ENCODE measurements around the gene MCCC2.

MCCC2 gene

DNA sequence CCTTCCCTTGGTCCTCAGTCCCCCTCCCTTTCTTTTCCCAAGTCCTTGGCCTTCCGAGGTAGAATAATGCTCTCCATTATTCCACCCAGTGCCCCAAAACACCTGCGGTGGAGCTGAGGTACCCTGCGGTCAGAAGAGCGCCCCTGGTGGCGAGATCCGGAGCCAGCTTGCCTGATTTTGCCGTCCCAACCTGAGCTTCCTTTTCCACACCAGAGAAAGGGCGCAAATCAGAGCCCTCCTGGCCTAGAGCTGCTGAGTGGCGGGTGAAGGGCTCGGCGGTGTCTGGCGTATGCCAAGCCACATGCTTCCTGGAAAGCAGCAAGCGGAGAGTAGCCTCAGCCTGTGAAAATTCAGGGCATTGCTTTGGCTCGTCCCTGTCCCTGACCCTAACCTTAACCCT lies 110.8 kb downstream of the MCCC2 start:
- H3K4me3 ChIP-seq (ENCODE audit: low read depth, low read length): no peak overlapping the region

DNA sequence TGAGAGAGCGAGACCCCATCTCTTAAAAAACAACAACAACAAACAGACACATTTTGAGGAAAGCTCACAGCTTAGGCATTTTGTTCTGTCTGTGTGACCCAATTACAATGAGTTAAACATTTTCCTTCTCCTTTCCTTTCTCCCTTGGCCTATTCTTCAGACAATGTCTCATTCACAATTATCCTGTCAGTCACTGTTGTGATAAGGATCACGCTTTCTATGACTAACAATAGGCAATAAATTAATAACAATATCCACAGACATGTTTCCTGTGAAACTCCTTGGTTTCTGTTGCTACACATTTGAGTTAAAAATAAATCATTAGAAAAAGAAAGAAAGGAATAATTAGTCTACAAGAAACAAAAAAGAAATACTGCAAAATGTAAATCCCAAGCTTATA lies 112.1 kb downstream of the MCCC2 start:
- no peak overlapping the region for H3K9ac ChIP-seq (ENCODE audit: low read depth, low read length)
- H3K4me1 ChIP-seq (ENCODE audit: control insufficient read depth, insufficient read depth, low read length): peaks cover 7% of the 10 kb centered on the region
- H3K27me3 ChIP-seq (ENCODE audit: control insufficient read depth, insufficient read depth, low read length): no peaks in the 10 kb centered on the region; the same call in 1 of the 2 replicates
- H3K9me3 ChIP-seq (ENCODE audit: control insufficient read depth, insufficient read depth, low read length): no peaks in the 10 kb centered on the region
- H3K27ac ChIP-seq (ENCODE audit: low read depth, low read length): no peak overlapping the region
- H3K4me3 ChIP-seq (ENCODE audit: low read depth, low read length): no peak overlapping the region
- no peaks in the 10 kb centered on the region for H3K36me3 ChIP-seq (ENCODE audit: control insufficient read depth, insufficient read depth, low read length)

More for the DNA sequence above, 110.8 kb downstream of the MCCC2 start:
- no peaks in the 10 kb centered on the region for H3K36me3 ChIP-seq (ENCODE audit: control insufficient read depth, insufficient read depth, low read length)
- H3K9ac ChIP-seq (ENCODE audit: low read depth, low read length): no peak overlapping the region
- no peak overlapping the region for H3K27ac ChIP-seq (ENCODE audit: low read depth, low read length)
- H3K27me3 ChIP-seq (ENCODE audit: control insufficient read depth, insufficient read depth, low read length): no peaks in the 10 kb centered on the region; the same call in 1 of the 2 replicates
- peaks cover 16% of the 10 kb centered on the region for H3K4me1 ChIP-seq (ENCODE audit: control insufficient read depth, insufficient read depth, low read length)
- no peaks in the 10 kb centered on the region for H3K9me3 ChIP-seq (ENCODE audit: control insufficient read depth, insufficient read depth, low read length)

DNA sequence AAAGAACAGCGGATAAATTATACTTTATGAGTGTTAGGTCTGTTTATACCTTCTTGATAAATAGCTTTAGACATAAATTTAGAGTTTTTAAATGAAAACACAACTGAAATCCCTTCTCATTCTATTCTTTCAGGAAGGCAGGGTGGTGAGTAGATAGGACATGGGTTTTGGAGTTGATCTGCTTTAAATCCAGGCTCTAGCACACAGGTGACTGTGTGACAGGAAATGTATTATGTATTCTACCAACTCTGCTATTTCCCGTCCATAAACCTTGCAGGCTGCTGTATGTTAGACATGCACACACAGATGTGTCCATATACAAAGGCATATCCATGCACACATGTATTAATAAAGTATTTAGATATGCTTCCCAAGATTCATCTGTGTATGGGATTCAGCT lies 112.6 kb downstream of the MCCC2 start:
- no peak overlapping the region for H3K4me3 ChIP-seq (ENCODE audit: low read depth, low read length)
- H3K9me3 ChIP-seq (ENCODE audit: control insufficient read depth, insufficient read depth, low read length): no peaks in the 10 kb centered on the region
- no peak overlapping the region for H3K9ac ChIP-seq (ENCODE audit: low read depth, low read length)
- no peaks in the 10 kb centered on the region for H3K36me3 ChIP-seq (ENCODE audit: control insufficient read depth, insufficient read depth, low read length)
- peaks cover 4% of the 10 kb centered on the region; the same call in 1 of the 2 replicates for H3K4me1 ChIP-seq (ENCODE audit: control insufficient read depth, insufficient read depth, low read length)
- no peaks in the 10 kb centered on the region; the same call in 1 of the 2 replicates for H3K27me3 ChIP-seq (ENCODE audit: control insufficient read depth, insufficient read depth, low read length)
- H3K27ac ChIP-seq (ENCODE audit: low read depth, low read length): no peak overlapping the region

DNA sequence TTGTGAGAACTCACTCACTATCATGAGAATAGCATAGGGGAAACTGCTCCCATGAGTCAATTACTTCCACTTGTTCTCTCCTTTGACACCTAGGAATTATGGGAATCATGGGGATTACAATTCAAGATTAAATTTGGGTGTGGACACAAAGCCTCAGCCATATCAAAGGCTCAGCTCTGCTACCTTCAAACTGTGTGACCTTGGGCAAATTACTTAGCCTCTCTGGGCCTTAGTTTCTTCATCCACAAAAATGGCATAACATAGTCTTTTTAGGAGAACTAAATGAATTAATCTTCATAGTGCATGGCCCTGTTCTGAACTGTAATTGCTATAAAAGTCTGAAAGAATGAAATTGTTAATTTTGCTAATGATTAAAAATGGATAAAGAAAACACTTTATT lies 113.7 kb downstream of the MCCC2 start:
- Histone ChIP-seq H3K36me3 (ENCODE audit: control insufficient read depth, insufficient read depth, low read length) (no peaks in the 10 kb centered on the region), H3K27me3 (ENCODE audit: control insufficient read depth, insufficient read depth, low read length) (no peaks in the 10 kb centered on the region; the same call in 1 of the 2 replicates), H3K4me1 (ENCODE audit: control insufficient read depth, insufficient read depth, low read length) (no peaks in the 10 kb centered on the region), H3K4me3 (ENCODE audit: low read depth, low read length) (no peak overlapping the region), H3K9me3 (ENCODE audit: control insufficient read depth, insufficient read depth, low read length) (no peaks in the 10 kb centered on the region), H3K27ac (ENCODE audit: low read depth, low read length) (no peak overlapping the region), H3K9ac (ENCODE audit: low read depth, low read length) (no peak overlapping the region)

DNA sequence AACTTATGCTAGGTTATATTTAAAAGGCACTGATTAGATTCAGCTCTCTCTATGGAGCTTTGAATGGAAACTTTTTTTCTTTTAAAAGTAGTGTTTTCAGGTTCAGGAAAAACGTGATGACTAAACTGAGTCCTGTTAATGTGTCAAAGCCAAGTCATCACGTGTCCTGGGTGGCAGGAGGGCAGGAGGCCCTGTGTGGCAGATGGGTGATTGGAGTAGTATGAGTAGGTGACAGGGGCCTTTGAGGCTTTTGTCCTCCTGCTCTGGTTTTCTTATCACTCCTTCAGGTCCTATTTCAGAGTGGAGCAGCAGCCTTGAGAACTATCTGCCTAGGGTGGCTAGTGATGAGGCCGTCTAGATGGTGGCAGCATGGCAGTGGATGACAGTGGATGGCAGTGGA lies 114.3 kb downstream of the MCCC2 start:
- H3K27ac ChIP-seq (ENCODE audit: low read depth, low read length): no peak overlapping the region
- H3K27me3 ChIP-seq (ENCODE audit: control insufficient read depth, insufficient read depth, low read length): no peaks in the 10 kb centered on the region; the same call in 1 of the 2 replicates
- no peak overlapping the region for H3K9ac ChIP-seq (ENCODE audit: low read depth, low read length)
- no peak overlapping the region for H3K4me3 ChIP-seq (ENCODE audit: low read depth, low read length)
- H3K36me3 ChIP-seq (ENCODE audit: control insufficient read depth, insufficient read depth, low read length): no peaks in the 10 kb centered on the region
- H3K4me1 ChIP-seq (ENCODE audit: control insufficient read depth, insufficient read depth, low read length): no peaks in the 10 kb centered on the region
- H3K9me3 ChIP-seq (ENCODE audit: control insufficient read depth, insufficient read depth, low read length): no peaks in the 10 kb centered on the region

DNA sequence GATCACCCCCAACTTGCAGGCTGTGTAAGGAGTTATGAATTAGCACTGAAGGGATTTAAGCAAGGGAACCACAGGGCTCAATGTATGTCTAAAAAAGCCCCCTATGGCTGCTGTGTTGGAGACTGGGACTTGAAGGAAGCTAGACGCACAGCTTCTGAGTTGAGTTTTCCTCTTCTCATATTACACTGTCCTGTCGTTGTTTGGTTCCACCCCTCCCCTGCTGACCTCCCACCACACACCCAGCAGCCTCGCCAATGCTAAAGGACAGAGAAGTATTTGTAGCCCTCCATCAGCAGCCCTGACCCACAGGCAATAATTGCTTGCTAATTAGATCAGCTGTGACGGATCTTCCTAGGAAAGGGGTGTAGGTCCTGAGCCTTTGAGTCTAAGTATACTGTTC lies 116.8 kb downstream of the MCCC2 start:
- H3K27ac ChIP-seq (ENCODE audit: low read depth, low read length): no peak overlapping the region
- no peaks in the 10 kb centered on the region for H3K4me1 ChIP-seq (ENCODE audit: control insufficient read depth, insufficient read depth, low read length)
- no peaks in the 10 kb centered on the region for H3K36me3 ChIP-seq (ENCODE audit: control insufficient read depth, insufficient read depth, low read length)
- H3K27me3 ChIP-seq (ENCODE audit: control insufficient read depth, insufficient read depth, low read length): no peaks in the 10 kb centered on the region; the same call in 1 of the 2 replicates
- no peak overlapping the region for H3K9ac ChIP-seq (ENCODE audit: low read depth, low read length)
- no peak overlapping the region for H3K4me3 ChIP-seq (ENCODE audit: low read depth, low read length)
- no peaks in the 10 kb centered on the region for H3K9me3 ChIP-seq (ENCODE audit: control insufficient read depth, insufficient read depth, low read length)

DNA sequence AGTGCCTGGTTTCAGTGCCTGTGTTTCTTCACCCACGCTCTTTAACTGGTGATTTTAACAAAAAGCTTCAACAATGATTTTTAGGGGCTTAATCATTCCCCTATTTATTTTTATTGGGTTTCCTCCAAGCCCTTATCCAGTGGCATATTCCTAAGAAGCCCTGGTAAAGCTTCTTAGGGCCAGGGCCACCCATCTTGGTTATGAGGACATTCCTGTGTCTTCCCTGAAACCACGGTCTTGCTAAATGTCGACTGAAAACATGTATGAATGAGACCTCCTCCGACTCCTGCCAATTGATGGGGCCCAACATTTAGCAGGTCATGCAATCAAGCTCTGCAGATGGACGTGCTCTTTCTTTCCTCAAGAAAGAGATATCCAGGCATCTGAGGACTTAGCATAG lies 118.3 kb downstream of the MCCC2 start:
- Histone ChIP-seq H3K4me1 (ENCODE audit: control insufficient read depth, insufficient read depth, low read length) (no peaks in the 10 kb centered on the region), H3K9me3 (ENCODE audit: control insufficient read depth, insufficient read depth, low read length) (no peaks in the 10 kb centered on the region), H3K9ac (ENCODE audit: low read depth, low read length) (no peak overlapping the region), H3K4me3 (ENCODE audit: low read depth, low read length) (no peak overlapping the region), H3K27ac (ENCODE audit: low read depth, low read length) (no peak overlapping the region), H3K27me3 (ENCODE audit: control insufficient read depth, insufficient read depth, low read length) (no peaks in the 10 kb centered on the region; the same call in 1 of the 2 replicates), H3K36me3 (ENCODE audit: control insufficient read depth, insufficient read depth, low read length) (no peaks in the 10 kb centered on the region)

DNA sequence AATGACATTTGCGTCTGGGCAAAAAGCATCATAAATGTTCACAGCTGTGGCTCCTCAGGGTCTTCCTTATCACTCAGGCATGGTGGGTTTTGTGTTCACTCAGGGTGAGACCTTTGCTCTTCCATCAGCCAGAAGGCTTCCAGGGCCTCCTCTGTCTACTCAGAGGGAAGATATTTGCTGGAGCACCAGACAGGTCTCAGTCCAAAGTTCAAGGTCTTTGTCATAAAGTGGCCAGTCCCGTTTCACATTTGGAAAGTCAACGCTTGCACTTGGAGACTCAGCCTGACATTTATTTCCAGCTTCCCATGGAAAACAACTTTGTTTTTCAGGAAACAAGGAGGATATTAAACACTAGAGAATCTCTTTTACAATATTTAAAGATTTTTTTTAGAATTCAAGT lies 119.8 kb downstream of the MCCC2 start:
- H3K27ac ChIP-seq (ENCODE audit: low read depth, low read length): no peak overlapping the region
- H3K4me3 ChIP-seq (ENCODE audit: low read depth, low read length): no peak overlapping the region
- no peaks in the 10 kb centered on the region for H3K36me3 ChIP-seq (ENCODE audit: control insufficient read depth, insufficient read depth, low read length)
- H3K9ac ChIP-seq (ENCODE audit: low read depth, low read length): no peak overlapping the region
- H3K27me3 ChIP-seq (ENCODE audit: control insufficient read depth, insufficient read depth, low read length): no peaks in the 10 kb centered on the region; the same call in 1 of the 2 replicates
- no peaks in the 10 kb centered on the region for H3K9me3 ChIP-seq (ENCODE audit: control insufficient read depth, insufficient read depth, low read length)
- no peaks in the 10 kb centered on the region for H3K4me1 ChIP-seq (ENCODE audit: control insufficient read depth, insufficient read depth, low read length)

All from HUES48 (cell line).